Esophagus (tissue), 2 donors: Measurements from ENCODE around the gene PDE4B. TPM values are rescaled to one million over a fixed set of nuclear protein-coding genes. Genes with fewer than 3 reads are reported as not detected.
"Not testable (repeated sequence)": the region's sequence is repeated elsewhere in the genome, so short reads cannot be mapped to it uniquely, and the experiment has no call there.

Experiments used
- H3K27ac ChIP-seq, 2 donors: one replicate each; pipeline ENCODE4 v1.5.1; 2013; ENCODE audit warnings: low read depth in 2 of 2, mild to moderate bottlenecking in 2 of 2, inconsistent platforms in 1 of 2, low read length in 1 of 2, moderate library complexity in 1 of 2
- H3K27me3 ChIP-seq, 2 donors: one replicate each; pipeline ENCODE4 v1.6.1; 2013; ENCODE audit warnings: low read length in 2 of 2, control low read depth in 1 of 2, mild to moderate bottlenecking in 1 of 2; ENCODE audit not compliant: insufficient read depth in 2 of 2, control insufficient read depth in 1 of 2
- H3K36me3 ChIP-seq, 2 donors: one replicate each; pipeline ENCODE4 v1.6.1; 2013; ENCODE audit warnings: low read length in 1 of 2; ENCODE audit not compliant: control insufficient read depth in 2 of 2, insufficient read depth in 2 of 2
- H3K4me1 ChIP-seq, 2 donors: one replicate each; pipeline ENCODE4 v1.6.1; 2013; ENCODE audit warnings: low read length in 1 of 2; ENCODE audit not compliant: control insufficient read depth in 2 of 2, insufficient read depth in 2 of 2
- H3K4me3 ChIP-seq, 2 donors: one replicate each; pipeline ENCODE4 v1.5.1; 2013; ENCODE audit warnings: low read length in 2 of 2, mild to moderate bottlenecking in 2 of 2, low read depth in 1 of 2, moderate library complexity in 1 of 2
- H3K9me3 ChIP-seq, 2 donors: one replicate each; pipeline ENCODE4 v1.6.1; 2013; ENCODE audit warnings: mild to moderate bottlenecking in 2 of 2, low read depth in 1 of 2, low read length in 1 of 2, moderate library complexity in 1 of 2; ENCODE audit not compliant: control insufficient read depth in 2 of 2, insufficient read depth in 1 of 2
- WGBS, 2 donors: extraction: QIAGEN DNeasy Blood & Tissue Kit; methylation state at CpG; one replicate each; pipeline ENCODE4 v1.1.7; 2013; 5-methylcytosine and 5-hydroxymethylcytosine counted together
- polyA plus RNA-seq, 2 donors: library from polyadenylated mRNA; stranded (reverse); fragments of 200-250 nt; gene quantifications; one replicate each; pipeline ENCODE4 v1.2.3, GENCODE V29; 2013
- donor health status: healthy with polysubstance abuse.
- donor health status: Bipolar disorder and iron deficiency.

PDE4B gene
- polyA plus RNA-seq, 2 donors: 0.51 to 1.4 TPM

GRCh38 chr1:65850281-65850680 lies 57.6 kb downstream of the PDE4B start:
- no peak overlapping the region for H3K4me3 ChIP-seq
- no peaks in the 10 kb centered on the region for H3K27me3 ChIP-seq
- no peak overlapping the region for H3K27ac ChIP-seq
- 81 to 90% methylated on average over 2 of the region's 2 CpGs for WGBS, 2 donors
- no peaks in the 10 kb centered on the region for H3K36me3 ChIP-seq
- H3K9me3 ChIP-seq: peaks cover 2 to 3% of the 10 kb centered on the region in 2 donors
- H3K4me1 ChIP-seq: no peaks in the 10 kb centered on the region

- not testable (repeated sequence) for H3K36me3 ChIP-seq, H3K4me3 ChIP-seq, H3K4me1 ChIP-seq, H3K27ac ChIP-seq, H3K9me3 ChIP-seq, H3K27me3 ChIP-seq
- WGBS, 2 donors: 82 to 87% methylated on average over 3 of the region's 3 CpGs
Observed at GRCh38 chr1:65856591-65856990, 63.9 kb downstream of the PDE4B start.

GRCh38 chr1:65866439-65866838 lies 73.7 kb downstream of the PDE4B start:
- H3K4me1 ChIP-seq: no peaks in the 10 kb centered on the region
- H3K27ac ChIP-seq: no peak overlapping the region
- WGBS, 2 donors: 84 to 88% methylated on average over 1 of the region's 1 CpG
- no peaks in the 10 kb centered on the region for H3K36me3 ChIP-seq
- no peaks in the 10 kb centered on the region for H3K9me3 ChIP-seq
- H3K27me3 ChIP-seq: no peaks in the 10 kb centered on the region
- H3K4me3 ChIP-seq: no peak overlapping the region

- no peak overlapping the region for H3K27ac ChIP-seq
Observed at GRCh38 chr1:65872301-65872700, 79.6 kb downstream of the PDE4B start.

GRCh38 chr1:65878342-65878741 lies 85.6 kb downstream of the PDE4B start:
- H3K27ac ChIP-seq, H3K27me3 ChIP-seq, H3K4me3 ChIP-seq, H3K4me1 ChIP-seq, H3K36me3 ChIP-seq, H3K9me3 ChIP-seq: not testable (repeated sequence)
- WGBS, 2 donors: 79 to 80% methylated on average over 3 of the region's 3 CpGs

More at GRCh38 chr1:65872301-65872700, 79.6 kb downstream of the PDE4B start:
- Histone ChIP-seq H3K4me1 (no peaks in the 10 kb centered on the region), H3K27me3 (peaks cover 0 to 3% of the 10 kb centered on the region in 2 donors), H3K36me3 (no peaks in the 10 kb centered on the region), H3K4me3 (no peak overlapping the region), H3K9me3 (no peaks in the 10 kb centered on the region)
- WGBS, 2 donors: 10 to 15% methylated on average over 2 of the region's 2 CpGs

- no peak overlapping the region for H3K27ac ChIP-seq
- H3K4me1 ChIP-seq: no peaks in the 10 kb centered on the region
- H3K9me3 ChIP-seq: no peaks in the 10 kb centered on the region
- no peaks in the 10 kb centered on the region for H3K27me3 ChIP-seq
- H3K36me3 ChIP-seq: no peaks in the 10 kb centered on the region
- no peak overlapping the region for H3K4me3 ChIP-seq
- WGBS, 2 donors: 61 to 62% methylated on average over 4 of the region's 4 CpGs
Observed at GRCh38 chr1:65880611-65881010, 87.9 kb downstream of the PDE4B start.

- Histone ChIP-seq H3K27ac (no peak overlapping the region), H3K9me3 (no peaks in the 10 kb centered on the region), H3K4me3 (no peak overlapping the region), H3K36me3 (no peaks in the 10 kb centered on the region), H3K27me3 (no peaks in the 10 kb centered on the region), H3K4me1 (no peaks in the 10 kb centered on the region)
- 49 to 56% methylated on average over 2 of the region's 2 CpGs for WGBS, 2 donors
Observed at GRCh38 chr1:65881067-65881594, 88.4 kb downstream of the PDE4B start.

- H3K9me3 ChIP-seq: no peaks in the 10 kb centered on the region
- no peak overlapping the region for H3K27ac ChIP-seq
- no peak overlapping the region for H3K4me3 ChIP-seq
- WGBS, 2 donors: 47 to 49% methylated on average over 1 of the region's 1 CpG
- no peaks in the 10 kb centered on the region for H3K36me3 ChIP-seq
- no peaks in the 10 kb centered on the region for H3K27me3 ChIP-seq
- H3K4me1 ChIP-seq: no peaks in the 10 kb centered on the region
Observed at GRCh38 chr1:65882076-65882475, 89.4 kb downstream of the PDE4B start.

- Histone ChIP-seq H3K27me3 (no peaks in the 10 kb centered on the region), H3K36me3 (no peaks in the 10 kb centered on the region), H3K4me3 (no peak overlapping the region), H3K4me1 (no peaks in the 10 kb centered on the region), H3K27ac (no peak overlapping the region), H3K9me3 (no peaks in the 10 kb centered on the region)
Observed at GRCh38 chr1:65889441-65889840, 96.7 kb downstream of the PDE4B start.

DNA sequence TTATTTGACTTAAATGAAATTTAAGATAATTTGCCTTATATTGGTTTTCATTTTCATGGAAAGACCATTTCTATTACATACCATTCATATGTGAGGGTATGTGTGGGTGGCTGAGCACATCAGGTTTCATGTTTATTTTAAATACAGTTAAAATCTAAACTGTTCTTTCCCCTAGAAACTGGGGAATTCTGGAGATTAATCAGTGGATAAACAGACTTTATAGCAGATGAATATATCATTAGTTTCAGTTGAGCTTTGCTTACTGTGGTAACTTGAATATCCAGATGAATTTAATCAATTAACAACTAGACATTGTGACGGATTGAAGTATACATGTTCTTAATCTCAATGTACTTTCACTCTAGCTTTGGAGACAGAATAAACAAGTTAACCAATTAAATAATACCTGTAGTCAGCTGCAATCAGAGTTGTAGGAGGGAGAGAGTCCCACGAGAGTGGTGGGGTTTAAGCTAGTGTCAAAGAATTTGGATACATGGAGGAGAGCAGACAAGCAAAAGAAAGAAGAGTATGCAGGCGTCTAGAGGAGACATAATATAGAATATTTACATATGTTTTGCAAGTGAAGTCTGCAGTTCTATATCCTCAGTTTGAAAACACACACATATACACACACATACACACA lies 97.6 kb downstream of the PDE4B start:
- Histone ChIP-seq H3K27me3 (no peaks in the 10 kb centered on the region), H3K9me3 (no peaks in the 10 kb centered on the region), H3K4me3 (no peak overlapping the region), H3K4me1 (no peaks in the 10 kb centered on the region), H3K36me3 (no peaks in the 10 kb centered on the region), H3K27ac (no peak overlapping the region)
- WGBS, 2 donors: 11 to 16% methylated on average over 3 of the region's 3 CpGs
